SK-N-MC (cell line): ENCODE measurements around the gene HSPB6.

ENCODE experiments used
- EZH2 ChIP-seq: fragments of 200-600 bp; sonication (generic); IDR thresholded peaks from one replicate; pipeline ENCODE4 v1.6.1; 2017; ENCODE audit warnings: antibody characterized with exemption
- FOXP2 ChIP-seq: optimal IDR thresholded peaks from 2 replicates; pipeline ENCODE3; 2011; ENCODE audit warnings: mild to moderate bottlenecking, moderate library complexity; ENCODE audit not compliant: insufficient read depth; ENCODE audit errors: extremely low read length, control extremely low read depth
- POLR2AphosphoS5 ChIP-seq: IDR thresholded peaks from 2 replicates; pipeline ENCODE4 v1.6.1; 2012; ENCODE audit warnings: mild to moderate bottlenecking, low read depth, low read length, borderline replicate concordance

DNA sequence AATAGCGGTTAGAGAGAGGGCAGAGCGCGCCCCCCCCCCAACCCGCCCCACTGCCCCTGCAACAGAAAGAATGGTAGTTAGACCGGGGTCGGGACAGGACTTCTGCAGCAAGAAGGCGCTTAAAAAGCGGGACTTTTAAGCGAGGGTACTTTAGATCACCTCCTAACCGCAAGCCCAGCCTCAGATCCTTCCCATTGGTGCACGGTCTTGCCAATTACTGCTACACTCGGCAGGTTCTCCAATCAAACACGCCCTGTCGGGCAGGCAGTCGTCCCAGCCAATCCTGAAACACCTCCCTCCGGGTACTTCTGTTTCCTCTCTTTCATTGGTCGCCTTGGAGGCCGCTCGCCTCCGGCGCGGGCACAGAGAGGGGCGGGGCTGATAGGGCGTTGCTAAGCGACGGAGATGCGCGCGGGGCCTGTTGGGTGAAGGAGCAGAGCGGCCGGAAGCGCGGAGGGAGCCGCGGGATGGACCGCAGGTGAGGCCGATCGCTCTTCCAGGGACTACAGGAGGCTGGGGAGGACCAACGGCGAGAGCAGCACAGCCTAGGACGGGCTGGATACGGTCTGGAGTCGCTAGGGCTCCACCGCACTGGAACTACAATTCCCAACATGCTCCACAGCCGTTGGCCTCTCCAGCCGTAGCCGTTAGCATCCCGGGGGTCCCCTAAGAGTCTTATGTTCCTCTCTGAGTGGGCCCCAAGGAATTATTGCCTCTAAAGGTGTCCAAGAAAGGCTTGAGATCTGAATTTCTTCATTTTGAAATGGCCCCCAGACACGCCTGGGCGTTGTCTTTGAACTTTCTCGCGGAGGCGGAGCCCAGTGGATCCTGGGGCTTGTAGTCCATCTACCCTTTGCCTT lies 1.1 kb upstream of the HSPB6 start, which contains the start of gene PROSER3:
- TF ChIP-seq POLR2AphosphoS5, result peak; percentile 56; the same call in 1 of the 2 replicates
- TF ChIP-seq EZH2, result no peak
- TF ChIP-seq FOXP2, result no peak
